GM19193 (cell line): ENCODE results near the gene ZFAND3.

Experiments used
- POLR2A ChIP-seq: IDR thresholded peaks from 4 replicates; pipeline ENCODE4 v1.6.1; 2011; ENCODE audit not compliant: insufficient read depth, insufficient read length; ENCODE audit errors: extremely low read depth

The ZFAND3 gene

DNA sequence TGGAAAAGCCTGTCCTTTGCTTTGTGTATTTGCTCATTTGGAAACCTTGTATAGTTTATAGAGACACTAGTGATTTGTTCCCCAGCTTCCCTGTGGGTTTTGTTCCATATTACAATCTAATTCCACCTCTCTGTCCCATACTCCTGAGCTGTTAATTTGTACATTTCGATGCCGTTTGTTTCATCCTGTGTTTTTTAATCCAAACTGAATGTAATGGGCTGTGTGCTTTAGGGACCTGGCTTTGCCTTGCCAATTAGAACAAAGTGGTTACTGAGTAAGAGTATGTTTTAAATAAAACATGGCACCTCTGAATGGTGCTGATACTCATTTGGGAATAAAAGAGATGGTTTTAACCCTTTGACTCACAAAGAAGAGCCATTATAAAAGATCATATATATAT lies 122.3 kb downstream of the ZFAND3 start:
- no peak for TF ChIP-seq POLR2A

DNA sequence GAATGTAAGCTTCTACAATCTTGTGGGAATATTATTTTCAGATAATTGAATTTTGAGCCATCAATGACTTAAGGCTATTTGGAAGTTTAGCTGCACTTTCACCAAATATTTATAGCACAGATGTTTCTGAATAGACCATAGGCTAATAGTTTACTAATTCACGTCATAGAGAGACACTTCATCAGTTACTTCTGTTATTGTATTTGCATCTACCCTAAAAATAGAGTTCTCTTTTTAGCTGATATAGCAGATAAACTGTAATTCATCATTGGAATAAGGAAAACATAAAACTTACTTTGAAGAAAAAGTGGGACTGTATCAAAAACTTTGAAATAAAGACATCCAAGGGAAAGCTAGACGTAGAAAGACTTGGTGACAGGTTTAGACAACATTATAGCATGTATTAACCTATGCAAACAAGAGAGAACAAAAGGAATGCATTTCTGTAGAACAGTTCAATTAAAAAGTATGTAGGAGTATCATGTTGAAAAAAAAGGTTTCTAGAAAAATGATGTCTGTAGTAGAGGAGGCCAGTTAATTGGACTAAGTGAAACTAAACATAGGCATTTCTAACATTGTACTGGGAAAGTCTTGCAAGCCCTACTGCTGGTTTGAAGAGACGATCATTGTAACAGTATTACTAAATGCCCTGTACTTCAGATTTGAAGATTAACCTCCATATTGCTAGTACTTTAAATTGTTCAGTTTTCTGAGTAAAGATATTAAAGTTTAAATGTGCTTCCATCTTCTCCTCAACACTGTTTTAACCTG lies 123.3 kb downstream of the ZFAND3 start:
- TF ChIP-seq POLR2A, result no peak

DNA sequence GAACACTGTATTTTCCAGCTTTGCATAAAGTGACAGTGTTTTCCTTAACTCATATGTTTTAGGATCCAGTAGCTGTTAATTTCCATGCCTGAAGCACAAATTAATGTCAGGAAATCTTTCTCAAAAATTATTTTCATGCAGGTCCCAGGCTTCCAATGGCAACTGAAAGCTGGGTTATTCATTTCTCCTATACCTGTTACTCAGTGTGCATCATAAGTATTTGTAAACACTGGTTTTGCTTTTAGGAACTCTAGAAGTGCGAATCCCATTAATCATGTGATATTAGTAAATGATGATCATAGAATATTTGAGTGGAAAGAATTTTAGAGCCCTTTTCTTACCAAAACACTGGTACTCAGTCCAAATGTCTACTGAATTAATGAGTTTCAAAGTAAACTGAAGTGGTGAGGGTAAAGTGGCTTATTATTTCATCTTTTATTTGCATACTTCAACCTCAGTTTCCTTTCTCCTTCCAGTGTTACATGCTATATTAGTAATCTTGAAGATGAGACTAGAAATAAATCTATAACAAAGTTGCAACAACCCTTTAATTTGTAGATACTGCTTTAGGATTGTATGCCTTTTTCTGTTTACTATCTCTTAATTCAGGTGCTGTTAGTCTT lies 124.0 kb downstream of the ZFAND3 start:
- TF ChIP-seq POLR2A, result no peak

DNA sequence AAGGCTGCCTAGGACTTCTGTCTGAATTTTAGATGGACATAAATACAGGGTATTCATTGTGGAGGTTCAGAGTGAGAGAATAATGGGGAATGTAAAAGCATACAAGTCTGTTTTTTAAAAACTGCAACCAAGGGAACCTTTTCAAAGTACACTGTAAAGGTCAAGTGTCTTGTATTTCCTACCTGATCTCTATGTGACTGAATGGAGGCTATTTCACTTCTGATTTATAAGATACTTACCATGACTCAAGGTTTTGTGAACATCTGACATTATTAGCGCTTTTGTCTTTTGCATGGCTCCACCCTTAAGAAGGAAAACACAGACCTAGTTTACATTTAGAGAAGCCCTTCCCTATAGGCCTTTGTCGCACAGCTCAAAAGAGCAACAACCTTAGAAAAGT lies 126.5 kb downstream of the ZFAND3 start:
- no peak for TF ChIP-seq POLR2A

DNA sequence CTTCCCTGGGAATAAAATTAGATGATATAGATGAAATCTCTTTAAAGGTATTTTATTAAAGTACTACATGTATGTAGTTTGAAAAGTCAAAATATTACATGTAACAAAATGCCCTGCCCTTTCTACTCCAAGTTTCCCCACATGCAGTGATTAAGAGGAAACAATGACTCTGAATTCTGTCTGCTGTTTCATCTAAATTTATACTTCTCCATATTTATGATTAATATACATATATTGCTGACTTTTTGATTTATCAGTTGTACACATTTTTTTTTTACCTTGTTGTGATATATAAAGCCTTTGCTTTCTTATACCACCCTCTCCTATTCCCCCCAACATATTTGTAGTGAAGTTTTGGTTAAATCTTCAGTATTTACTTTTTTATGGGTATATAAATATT lies 127.9 kb downstream of the ZFAND3 start:
- TF ChIP-seq POLR2A, result no peak

DNA sequence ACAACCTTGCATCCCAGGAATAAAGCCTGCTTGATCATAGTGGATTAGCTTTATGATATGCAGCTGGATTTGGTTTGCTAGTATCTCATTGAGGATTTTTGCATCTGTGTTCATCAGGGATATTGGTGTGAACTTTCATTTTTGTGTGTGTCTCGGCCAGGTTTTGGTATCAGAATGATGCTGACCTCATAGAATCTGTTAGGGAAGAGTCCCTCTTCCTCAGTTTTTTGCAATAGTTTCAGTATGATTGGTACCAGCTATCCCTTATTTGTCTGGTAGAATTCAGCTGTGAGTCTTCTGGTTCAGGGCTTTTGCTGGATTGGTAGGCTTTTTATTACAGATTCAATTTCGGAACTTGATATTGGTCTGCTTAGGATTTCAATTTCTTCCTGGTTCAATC lies 132.5 kb downstream of the ZFAND3 start:
- TF ChIP-seq POLR2A, result no peak

DNA sequence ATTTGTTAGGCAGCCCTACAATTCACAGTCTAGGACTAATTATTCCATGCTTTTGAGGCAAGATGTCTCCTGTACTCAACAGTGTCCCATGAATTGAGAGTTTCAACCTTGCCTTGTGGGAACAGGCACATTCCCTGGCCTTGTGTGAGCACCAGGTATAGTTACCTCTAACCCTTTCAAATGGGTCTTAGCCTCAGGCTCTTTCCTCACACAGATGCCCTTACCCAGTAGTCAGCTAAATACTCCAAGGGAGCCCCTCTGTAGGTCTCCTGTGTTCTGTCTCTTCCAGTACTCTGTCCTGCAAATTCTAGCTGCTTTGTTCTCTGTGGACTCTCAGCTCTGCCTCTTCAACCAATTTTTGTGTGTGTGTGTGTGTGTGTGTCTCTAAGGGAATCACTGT lies 135.3 kb downstream of the ZFAND3 start:
- TF ChIP-seq POLR2A, result no peak

DNA sequence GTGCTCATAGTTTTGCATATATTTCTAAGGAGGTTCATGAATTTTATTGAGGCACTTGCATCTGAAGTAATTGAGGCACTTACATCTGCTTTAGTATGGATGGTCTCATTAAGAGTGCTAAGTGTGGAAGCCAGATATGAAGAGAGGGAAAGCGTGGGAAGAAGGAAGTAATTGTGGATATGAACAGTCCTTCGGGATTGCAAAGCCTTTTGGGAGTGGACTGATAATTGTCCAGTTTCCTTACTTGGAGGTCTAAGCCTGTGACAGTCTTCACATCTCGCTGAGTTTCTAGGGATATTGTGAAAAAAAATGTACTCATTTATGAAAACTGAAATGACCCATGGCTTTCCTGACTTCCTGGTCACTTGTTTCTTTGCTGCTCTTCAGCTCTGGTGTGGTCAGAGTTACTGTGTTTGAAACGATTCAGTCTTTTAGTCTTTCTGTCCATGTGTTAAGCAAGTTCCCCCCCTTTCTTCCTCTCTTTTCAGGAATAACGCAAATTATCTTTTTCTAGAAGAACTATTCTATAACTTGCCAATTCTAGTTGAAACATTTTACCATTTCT lies 137.3 kb downstream of the ZFAND3 start:
- no peak for TF ChIP-seq POLR2A

DNA sequence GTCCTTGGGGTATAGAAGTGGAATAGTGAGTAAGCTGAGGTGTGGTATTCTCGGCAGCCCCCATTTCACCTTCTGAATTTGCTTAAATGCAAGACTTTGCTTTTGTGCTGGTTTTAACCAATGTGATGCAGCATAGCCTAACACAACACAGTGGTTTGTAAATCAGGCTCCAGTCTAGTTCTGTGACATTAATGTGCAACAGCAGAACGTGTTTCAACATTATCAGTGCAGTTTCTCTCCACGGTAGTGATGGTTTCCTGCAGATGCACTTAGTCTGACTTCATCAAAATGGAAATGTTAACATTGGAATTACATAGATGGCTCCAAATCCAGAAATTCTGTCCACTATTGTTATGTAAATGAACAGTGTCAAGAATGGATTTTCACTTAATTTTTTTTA lies 139.5 kb downstream of the ZFAND3 start:
- TF ChIP-seq POLR2A, result no peak

DNA sequence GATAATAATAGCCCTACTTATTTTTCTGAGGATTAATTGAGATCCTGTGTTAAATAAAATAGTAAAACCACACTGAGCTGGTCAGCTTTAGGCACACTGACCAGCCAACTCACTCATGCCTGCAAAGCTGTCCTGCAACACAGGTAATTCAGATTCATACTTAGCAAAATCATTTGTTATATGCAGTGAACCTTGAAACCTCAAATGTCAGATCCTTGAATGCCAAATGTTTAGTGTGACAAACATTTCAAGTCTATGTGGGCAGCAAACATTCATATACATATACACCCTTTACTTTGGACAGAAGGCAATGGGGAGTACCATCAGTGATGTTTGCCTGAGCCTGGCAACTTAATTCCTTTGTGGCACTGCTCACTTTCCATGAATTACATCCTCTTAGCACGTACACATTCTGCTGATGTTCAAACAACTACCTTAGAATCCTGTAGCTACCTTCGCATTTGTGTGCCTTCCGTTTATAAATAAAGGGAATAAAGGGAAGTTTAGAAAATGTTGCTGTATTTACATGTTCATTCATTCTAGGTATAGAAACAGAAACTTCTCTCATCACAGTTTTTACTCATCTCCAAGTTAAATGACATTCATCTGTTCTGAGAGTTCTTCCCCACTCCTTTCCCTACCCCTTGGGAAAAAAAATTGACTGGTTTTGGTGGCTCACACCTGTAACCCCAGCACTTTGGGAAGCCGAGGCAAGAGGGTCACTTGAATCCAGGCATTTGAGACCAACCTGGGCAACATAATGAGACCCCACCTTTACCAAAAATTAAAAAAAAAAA lies 140.8 kb downstream of the ZFAND3 start:
- TF ChIP-seq POLR2A, result no peak

DNA sequence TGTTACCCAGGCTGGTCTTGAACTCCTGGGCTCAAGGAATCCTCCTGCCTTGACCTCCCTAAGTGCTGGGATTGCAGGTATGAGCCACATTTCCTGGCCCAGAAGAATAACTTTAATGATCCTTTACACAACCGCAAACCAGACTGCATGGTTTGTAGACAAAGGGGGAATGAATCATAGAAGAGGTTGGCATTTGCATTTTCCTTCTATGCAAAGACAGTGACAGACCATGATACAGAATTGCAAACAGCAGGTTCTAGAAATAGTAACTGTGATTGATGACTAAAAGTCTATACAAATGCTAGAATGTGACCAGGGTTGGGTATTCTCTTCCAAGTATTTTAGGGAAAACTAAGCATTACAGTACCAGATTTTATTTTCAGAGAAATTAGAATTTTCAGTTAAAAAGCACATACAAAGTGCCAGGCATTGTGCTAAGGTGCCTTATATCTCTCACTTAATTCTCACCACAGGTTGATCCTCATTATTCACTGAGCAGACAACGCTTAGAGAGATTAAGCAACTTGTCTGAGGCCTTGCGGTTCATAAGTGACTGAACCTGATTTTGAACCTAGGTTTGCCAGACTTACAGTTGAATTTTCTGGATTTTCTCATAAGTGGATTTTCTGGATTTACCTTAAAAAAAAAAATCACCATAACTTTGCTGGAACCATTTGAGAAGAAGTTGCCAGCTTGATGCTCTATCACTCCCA lies 146.6 kb downstream of the ZFAND3 start:
- TF ChIP-seq POLR2A, result no peak

DNA sequence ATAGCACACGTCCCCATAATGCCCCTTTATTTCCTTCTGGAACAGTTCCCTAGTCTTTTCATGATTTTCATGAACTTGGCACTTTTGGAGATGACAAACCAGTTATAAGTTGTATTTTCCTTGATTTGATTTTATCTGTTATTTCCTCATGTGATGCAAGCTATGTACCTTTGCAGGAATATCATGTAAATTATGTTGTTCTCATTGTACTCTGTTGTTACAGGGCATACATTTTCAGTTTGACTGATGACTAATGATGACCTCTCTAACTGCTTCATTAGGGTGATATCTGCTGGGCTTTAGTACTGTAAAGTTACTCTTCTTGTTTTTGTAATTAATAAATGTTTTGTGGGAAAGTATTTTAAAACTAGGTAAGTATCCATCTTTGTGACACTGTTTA lies 147.3 kb downstream of the ZFAND3 start:
- TF ChIP-seq POLR2A, result no peak

DNA sequence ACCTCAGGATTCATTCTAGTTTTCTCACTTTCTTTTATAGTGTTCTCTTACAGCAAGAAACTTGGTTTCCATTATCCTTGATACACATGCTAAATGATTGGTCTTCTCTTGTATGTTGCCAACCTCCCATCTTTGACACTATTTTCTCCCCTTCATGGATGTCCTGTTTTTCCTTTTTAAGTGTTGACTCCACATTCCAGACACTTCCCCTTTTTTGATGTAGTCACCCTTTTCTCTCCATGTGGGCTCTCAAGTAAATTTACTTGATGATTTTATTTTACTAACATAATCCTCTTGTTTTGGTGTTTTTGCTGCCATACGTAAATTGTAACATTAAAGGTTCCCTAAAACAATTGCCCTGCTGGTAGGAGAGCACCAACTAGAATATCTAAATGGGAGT lies 148.1 kb downstream of the ZFAND3 start:
- TF ChIP-seq POLR2A, result no peak

DNA sequence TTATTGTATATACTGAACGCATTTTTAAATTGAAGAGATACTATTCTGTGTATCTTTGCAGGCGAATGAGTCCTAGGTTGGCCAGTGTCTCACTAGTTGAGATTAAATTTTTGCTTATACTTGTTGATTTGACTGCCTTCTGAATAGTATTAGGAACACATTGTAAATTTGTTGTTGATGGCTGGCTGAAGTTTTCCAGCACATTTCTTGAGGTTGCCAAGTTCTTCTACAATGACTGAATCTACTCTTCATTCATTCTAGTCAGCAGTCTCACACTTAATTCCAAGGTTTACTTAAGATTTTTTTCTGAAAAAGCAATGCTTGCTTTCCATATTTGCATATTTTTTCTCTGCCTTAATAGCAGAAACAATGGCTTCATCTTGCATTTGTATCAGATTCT lies 151.7 kb downstream of the ZFAND3 start:
- TF ChIP-seq POLR2A, result no peak

DNA sequence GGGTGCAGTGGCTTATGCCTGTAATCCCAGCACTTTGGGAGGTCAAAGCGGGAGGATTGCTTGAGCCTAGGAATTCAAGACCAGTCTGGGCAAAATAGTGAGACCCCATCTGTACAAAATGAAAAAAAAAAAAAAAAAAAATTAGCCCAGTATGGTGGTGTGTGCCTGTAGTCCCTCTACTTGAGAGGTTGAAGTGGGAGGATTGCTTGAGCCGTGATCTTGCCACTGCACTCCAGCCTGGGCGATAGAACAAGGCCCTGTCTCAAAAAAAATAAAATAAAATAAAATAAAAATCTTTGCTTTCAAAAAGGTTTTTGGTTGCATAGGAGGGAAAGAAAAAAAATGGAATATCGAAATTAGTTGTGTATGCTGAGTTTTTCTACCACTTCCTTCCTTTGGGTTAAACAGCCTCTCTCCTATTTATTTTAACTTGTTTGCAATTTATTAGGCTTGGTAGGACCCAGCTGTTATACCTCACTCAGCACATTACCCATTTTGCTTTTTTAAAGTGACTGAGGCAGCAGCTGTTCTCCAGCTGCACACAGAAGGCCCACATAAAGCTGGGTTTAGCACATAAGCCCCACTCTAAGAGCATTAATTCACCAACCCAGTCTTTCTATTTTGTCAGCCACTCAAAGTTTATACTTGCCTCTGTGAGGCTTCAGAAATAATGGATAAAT lies 152.3 kb downstream of the ZFAND3 start:
- no peak for TF ChIP-seq POLR2A
